Smooth muscle cell of the pulmonary artery (primary cell): ENCODE measurements around the gene APOM. TPM values are rescaled to one million over a fixed set of nuclear protein-coding genes. Genes with fewer than 3 reads are reported as not detected.

Experiments used
- total RNA-seq: library from RNA; depleted of rRNA; stranded (reverse); fragments of >200 nt; gene quantifications from 2 replicates; pipeline ENCODE4 v1.2.3, GENCODE V29; 2014

The APOM gene
- total RNA-seq = 1.0 and 1.6 TPM in 2 replicates

GRCh38 chr6:31655349-31656237 lies at the start of gene APOM:
APOM (plus strand) TSS chr6:31655894; CDS start chr6:31655967, 73 bp downstream.

GRCh38 chr6:31614684-31615578 lies 40.8 kb upstream of the APOM start, which contains the start of gene AIF1:
AIF1 (plus strand) TSS chr6:31615234; CDS start chr6:31615330, 96 bp downstream.

GRCh38 chr6:31620586-31621319 lies 34.9 kb upstream of the APOM start, which contains the start of gene PRRC2A:
PRRC2A (plus strand) TSS chr6:31620715; CDS start chr6:31622790, 2,075 bp downstream.

DNA sequence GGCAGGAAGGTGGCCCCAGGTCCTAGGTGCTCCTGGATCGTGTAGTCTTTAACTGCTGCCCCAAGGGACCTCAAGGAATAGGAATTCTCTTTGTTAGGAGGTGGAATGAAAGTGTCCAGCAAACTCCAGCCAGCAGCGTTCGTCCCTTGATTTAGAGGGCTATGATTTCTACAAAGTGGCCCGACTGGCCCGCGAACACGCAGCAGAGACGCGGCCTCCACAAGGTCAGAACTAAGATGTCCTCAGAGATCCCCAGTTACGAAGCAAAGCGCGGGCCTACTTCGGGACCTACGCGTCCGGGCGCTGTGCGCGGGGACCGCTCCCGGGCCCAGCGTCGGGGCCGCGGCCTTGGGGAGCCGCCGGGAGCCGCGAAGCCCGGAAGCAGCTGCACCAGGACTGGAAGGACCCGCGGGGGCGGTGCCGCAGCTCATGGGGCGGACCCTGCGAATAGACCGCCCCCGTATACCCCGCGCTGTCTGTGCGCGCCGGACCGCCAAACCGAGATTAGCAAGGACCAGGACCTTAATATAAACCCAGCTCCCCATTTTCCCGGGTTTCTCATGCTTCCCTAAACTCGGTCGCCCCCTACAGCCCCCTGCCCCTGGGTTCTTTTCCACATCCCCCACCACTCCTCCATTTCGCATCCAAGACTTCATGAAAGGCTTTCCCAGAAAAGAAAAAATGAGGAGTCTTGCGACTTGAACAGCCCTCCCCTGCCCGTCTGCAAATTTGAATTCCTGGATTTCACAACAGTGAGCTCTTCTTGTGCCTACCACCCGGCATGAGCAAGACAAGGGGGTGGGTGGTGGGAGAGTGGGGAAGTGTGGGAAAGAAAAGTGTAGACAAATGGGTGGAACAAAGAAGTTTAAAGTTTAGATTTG lies 4.9 kb downstream of the APOM start, which contains the start of gene C6orf47:
Gene C6orf47, minus strand, starts transcription at position 398 of the 881 bp plus-strand sequence. CDS start 831 bp downstream, outside the sequence.

DNA sequence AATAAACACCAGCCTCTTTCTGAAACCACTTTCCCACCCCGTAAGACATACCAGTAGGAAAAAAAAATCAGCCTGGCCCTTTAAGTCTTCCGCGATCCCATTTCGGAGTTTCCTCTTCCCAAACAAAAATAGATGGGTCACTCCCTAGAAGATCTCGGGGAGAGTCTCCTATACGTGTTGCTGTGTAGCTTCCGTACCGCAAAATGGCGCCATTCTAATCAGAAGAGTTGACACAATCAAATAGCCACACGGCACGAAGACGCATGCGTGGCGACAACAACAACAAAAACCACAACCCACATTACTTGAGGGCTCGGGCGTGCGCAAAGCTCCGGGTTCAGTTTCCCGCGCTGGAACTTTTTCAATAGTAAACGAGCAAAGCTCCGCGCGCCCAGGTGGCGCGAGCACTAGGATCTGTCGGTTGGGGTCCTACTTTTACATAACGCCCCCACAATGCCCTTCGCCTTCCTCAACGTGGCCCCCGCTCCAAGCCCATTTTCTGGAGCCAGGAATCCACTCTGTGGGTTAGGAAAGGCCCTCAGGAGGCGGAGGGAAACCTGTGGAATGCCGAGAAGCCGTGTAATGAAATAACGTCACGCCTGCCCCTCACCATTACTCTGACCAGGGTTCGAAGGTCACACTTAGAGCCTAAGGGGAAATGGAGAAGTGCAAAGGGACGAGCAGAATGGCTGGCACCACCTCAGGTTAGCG lies 9.3 kb downstream of the APOM start, which contains the start of gene GPANK1:
Gene GPANK1, minus strand, starts transcription at position 208 of the 711 bp plus-strand sequence. CDS start 519 bp downstream, outside the sequence.

GRCh38 chr6:31665501-31666336 lies 10.0 kb downstream of the APOM start, which contains the start of gene CSNK2B:
CSNK2B (plus strand) TSS chr6:31666080; CDS start chr6:31666832, 752 bp downstream.

GRCh38 chr6:31669676-31670075 lies 14.0 kb downstream of the APOM start, which contains the start of gene LY6G5B:
LY6G5B (plus strand) TSS chr6:31669976; CDS start chr6:31670951, 975 bp downstream.

DNA sequence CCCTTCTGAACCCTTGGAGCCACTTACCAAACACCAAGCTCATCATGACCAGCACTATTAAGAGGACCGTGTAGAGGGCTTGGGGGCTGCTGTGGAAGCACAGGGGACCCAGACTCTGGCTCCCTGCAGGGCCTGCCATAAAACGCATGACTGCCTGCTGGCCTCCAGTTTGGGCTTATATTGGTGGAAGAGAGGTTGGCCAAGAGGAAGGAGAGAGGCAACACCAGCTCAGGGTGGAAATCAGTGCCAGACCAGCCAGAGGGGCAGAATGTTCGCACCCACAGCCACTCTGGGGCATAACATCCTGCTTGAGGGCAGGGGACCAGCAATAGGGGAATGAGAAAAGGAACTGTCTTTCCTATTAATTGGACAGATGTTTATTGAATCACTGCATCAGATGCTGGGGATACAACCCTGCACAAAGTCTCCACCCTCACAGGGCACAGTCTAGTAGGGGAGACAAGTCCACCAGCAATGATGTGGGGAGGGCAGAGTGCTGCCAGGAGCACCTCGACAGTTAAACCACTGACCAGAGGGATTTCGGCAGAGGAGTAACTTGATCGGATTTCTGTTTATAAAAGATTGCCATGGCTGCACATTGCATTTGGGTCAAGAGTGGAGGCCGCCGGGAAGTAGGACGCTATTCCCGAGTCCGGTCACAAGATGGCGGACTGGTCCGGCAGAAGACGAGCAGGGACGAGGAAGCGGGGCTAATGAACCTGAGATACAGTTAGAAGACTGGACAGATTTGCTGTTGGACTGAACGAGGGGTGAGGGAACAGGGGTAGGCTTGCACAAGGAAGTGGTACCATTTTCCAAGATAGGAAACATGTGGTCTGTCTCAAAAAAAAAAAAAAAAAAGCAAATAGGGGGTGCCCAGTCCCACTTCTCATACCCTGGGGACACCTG lies 24.8 kb downstream of the APOM start, which contains the start of gene LY6G5C:
Gene LY6G5C, minus strand, starts transcription at position 842 of the 909 bp plus-strand sequence. Its CDS starts 694 bp downstream, at position 148.

GRCh38 chr6:31702819-31703716 lies 47.4 kb downstream of the APOM start, which contains the start of gene ABHD16A:
ABHD16A (minus strand) TSS chr6:31703324; CDS start chr6:31703281, 43 bp downstream.

GRCh38 chr6:31706599-31706998 lies 50.9 kb downstream of the APOM start, which contains the start of gene LY6G6F:
LY6G6F (plus strand) TSS chr6:31706866; CDS start chr6:31706907, 41 bp downstream.

Other genes starting within 250 kb of the APOM start
- 14.8 and 15.8 TPM in 2 replicates for gene MICB, start 157.7 kb upstream of the APOM start, total RNA-seq
- not detected in 2 replicates for gene MCCD1, start 126.9 kb upstream of the APOM start, total RNA-seq
- 221 and 228 TPM in 2 replicates for gene DDX39B, start 113.9 kb upstream of the APOM start, total RNA-seq
- 1.5 and 4.3 TPM in 2 replicates for gene ATP6V1G2, start 109.3 kb upstream of the APOM start, total RNA-seq
- 22.7 and 27.5 TPM in 2 replicates for gene NFKBIL1, start 108.3 kb upstream of the APOM start, total RNA-seq
- not detected in 2 replicates for gene LTA, start 83.6 kb upstream of the APOM start, total RNA-seq
- not detected in 2 replicates for gene TNF, start 80.3 kb upstream of the APOM start, total RNA-seq
- not detected in 2 replicates for gene LTB, start 73.5 kb upstream of the APOM start, total RNA-seq
- gene LST1, start 69.6 kb upstream of the APOM start, total RNA-seq = 0.23 TPM in 1 of 2 replicates, not detected in the other
- gene NCR3, start 62.9 kb upstream of the APOM start, total RNA-seq = not detected in 2 replicates
- not detected in 2 replicates for gene AIF1, start 40.7 kb upstream of the APOM start, total RNA-seq
- gene PRRC2A, start 35.2 kb upstream of the APOM start, total RNA-seq = 61.8 and 76.9 TPM in 2 replicates
- 194 and 208 TPM in 2 replicates for gene BAG6, start 3.2 kb upstream of the APOM start, total RNA-seq
- 20.9 and 23.3 TPM in 2 replicates for gene C6orf47, start 4.9 kb downstream of the APOM start, total RNA-seq
- 9.7 and 14.1 TPM in 2 replicates for gene GPANK1, start 9.1 kb downstream of the APOM start, total RNA-seq
- 75.1 and 82.0 TPM in 2 replicates for gene CSNK2B, start 10.2 kb downstream of the APOM start, total RNA-seq
- gene LY6G5B, start 14.1 kb downstream of the APOM start, total RNA-seq = 1.9 and 4.0 TPM in 2 replicates
- gene LY6G5C, start 25.2 kb downstream of the APOM start, total RNA-seq = 0.26 and 0.85 TPM in 2 replicates
- 47.6 and 50.4 TPM in 2 replicates for gene ABHD16A, start 47.4 kb downstream of the APOM start, total RNA-seq
- gene LY6G6F, start 51.0 kb downstream of the APOM start, total RNA-seq = not detected in 2 replicates
- not detected in 2 replicates for gene LY6G6D, start 59.5 kb downstream of the APOM start, total RNA-seq
- not detected in 2 replicates for gene LY6G6C, start 65.9 kb downstream of the APOM start, total RNA-seq
- not detected in 2 replicates for gene MPIG6B, start 67.5 kb downstream of the APOM start, total RNA-seq
- 66.1 and 86.1 TPM in 2 replicates for gene DDAH2, start 73.4 kb downstream of the APOM start, total RNA-seq
- gene CLIC1, start 80.6 kb downstream of the APOM start, total RNA-seq = 417 and 463 TPM in 2 replicates
- gene MSH5, start 84.1 kb downstream of the APOM start, total RNA-seq = 3.8 and 6.6 TPM in 2 replicates
- gene SAPCD1, start 106.8 kb downstream of the APOM start, total RNA-seq = 0.78 and 0.79 TPM in 2 replicates
- 0.26 and 0.46 TPM in 2 replicates for gene VWA7, start 121.4 kb downstream of the APOM start, total RNA-seq
- gene VARS1, start 139.9 kb downstream of the APOM start, total RNA-seq = 50.8 and 109 TPM in 2 replicates
- gene LSM2, start 151.1 kb downstream of the APOM start, total RNA-seq = 16.7 and 16.9 TPM in 2 replicates
- gene HSPA1L, start 159.4 kb downstream of the APOM start, total RNA-seq = 1.9 and 2.2 TPM in 2 replicates
- gene HSPA1A, start 159.6 kb downstream of the APOM start, total RNA-seq = 133 and 166 TPM in 2 replicates
- 113 and 154 TPM in 2 replicates for gene HSPA1B, start 171.8 kb downstream of the APOM start, total RNA-seq
- gene NEU1, start 206.9 kb downstream of the APOM start, total RNA-seq = 75.7 and 102 TPM in 2 replicates
- 0.20 TPM in 1 of 2 replicates, not detected in the other for gene SLC44A4, start 223.1 kb downstream of the APOM start, total RNA-seq
- gene EHMT2, start 241.8 kb downstream of the APOM start, total RNA-seq = 57.3 and 69.7 TPM in 2 replicates
- 7.6 and 9.8 TPM in 2 replicates for gene ZBTB12, start 246.2 kb downstream of the APOM start, total RNA-seq